Activated CD4-positive, alpha-beta T cell treated with anti-CD3 and anti-CD28 coated beads, Interleukin-2, amount 50 U/mL, for 48 hours (primary cell): ENCODE data around the gene MED27.

Experiments
- DNase-seq, 2 experiments: peaks; one replicate each; pipeline ENCODE4 v3.0.0-alpha.2; 2020

Gene MED27, protein sequence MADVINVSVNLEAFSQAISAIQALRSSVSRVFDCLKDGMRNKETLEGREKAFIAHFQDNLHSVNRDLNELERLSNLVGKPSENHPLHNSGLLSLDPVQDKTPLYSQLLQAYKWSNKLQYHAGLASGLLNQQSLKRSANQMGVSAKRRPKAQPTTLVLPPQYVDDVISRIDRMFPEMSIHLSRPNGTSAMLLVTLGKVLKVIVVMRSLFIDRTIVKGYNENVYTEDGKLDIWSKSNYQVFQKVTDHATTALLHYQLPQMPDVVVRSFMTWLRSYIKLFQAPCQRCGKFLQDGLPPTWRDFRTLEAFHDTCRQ

DNA sequence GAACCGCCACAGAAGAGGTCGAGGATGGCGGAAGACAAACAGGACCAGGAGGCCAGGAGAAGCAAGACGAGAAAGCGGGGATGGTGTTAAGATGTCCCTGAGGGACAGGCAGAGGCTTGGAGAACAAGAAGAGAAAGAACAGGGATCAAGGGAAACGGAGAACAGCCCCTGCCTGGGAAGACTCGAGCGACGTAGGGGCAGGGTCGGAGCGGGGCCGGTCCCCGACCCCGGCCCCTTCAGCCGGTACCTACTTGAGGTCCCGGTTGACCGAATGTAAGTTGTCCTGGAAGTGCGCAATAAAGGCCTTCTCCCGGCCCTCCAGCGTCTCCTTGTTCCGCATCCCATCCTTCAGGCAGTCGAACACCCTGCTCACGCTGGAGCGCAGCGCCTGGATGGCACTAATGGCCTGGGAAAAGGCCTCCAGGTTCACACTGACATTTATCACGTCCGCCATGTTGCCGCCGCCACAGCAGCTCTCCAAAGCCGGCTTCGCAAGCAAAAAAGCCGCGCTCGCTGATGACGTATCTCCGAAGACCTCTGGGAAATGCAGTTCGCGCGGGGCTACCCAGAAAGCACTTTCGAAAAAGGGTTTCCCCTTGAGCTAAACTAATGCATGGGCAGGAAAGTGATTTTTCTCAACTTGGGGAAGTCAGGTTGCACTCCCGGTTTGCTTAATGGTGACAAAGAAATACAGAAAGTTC is at the start of gene MED27:
TSS of gene MED27 (minus strand) at position 477 of the 701 bp plus-strand sequence. CDS start at position 454, 23 bp downstream.
- peak; percentile 94 for DNase-seq

DNA sequence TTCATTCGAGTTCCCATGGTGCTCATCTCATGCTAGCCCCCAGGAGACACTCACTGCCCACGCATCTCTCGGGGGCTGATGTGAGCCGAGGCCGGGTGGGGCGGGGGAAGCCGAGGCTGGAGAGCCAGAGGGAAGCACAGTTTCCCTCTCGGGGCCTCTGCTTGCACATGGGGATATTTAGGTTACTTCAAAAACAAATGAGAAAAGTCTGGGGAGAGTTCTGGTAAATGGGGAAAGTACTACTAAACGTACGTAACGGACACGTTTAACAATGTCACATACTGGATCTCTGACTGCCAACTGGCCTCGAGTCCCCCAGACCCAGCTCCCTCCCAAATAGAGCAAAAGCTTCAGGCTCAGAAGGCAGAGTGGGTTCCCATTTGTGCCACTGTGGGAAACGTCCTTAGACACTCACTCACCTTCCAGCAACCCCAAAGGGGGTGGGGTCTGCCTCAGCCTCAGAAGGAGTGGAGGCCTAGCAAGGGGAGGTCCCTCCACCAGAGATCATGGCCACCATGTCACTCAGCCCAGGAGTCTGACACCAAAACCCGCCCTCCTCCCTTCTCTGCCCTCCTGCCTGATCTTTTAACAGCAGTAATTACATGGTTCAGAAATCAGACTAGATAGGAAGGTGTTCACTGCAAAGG is 48.3 kb upstream of the MED27 start:
- no peak for DNase-seq

DNA sequence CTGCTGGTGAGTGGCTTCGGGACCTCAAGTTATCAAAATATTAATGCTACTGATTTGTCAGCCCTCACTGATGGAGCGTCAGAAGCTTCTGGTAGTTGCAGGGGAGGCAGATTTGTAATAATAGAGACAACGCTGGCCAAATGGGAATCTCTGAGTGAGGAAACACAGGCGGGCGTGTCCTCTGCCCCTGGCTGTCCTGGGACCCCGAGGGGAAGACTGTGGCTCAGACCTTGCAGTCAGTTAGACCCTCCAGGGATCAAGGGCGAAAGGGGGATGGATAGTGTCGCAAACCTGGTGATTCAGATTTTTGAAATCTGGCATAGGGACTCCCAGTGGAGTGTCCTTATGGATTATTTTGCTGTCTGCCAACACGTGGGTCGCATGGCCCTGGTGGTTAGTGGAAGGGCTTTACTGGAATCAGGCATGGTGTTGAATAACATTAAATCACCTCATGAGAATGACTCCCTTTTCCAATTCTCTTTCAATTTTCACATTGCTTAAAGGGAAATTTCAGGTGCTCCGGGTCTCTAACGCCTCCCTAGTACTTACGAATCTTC is 47.1 kb upstream of the MED27 start:
- DNase-seq = no peak

DNA sequence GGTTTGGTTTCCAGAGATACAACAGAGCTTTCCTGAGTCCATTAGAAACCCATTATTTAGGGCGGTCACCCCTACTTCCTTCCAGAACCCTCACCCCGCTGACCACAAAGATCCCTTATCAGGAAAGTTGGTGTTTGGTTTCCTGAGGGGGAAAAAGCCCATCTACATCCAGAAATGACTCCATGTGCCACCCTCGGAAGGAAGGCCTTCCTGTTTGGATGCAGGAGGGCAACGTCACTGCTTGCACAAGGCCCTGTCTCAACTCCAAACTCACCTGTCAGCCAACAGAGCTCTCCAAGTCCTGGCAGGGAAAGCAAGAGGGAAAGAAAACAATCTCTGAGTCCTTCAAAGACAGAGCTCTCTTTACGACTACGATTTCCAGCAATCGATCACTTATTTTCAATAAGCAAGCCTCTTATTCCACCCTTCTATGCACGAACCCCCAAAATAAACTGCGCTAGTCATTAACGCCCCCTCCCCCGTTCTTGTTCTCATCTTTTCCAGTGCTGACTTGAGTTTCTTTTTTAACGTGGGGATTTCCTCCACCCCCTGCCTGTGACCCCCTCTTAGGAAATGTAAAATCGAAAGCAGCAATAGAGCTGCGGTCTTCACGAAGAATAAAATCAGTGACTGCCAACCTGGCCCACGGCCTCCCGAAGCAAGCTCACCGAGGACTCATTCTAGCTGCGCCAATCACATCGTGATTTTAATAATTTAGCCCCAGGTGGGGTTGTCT is 46.4 kb upstream of the MED27 start:
- DNase-seq = peak in 1 of 2 experiments; percentile 29

DNA sequence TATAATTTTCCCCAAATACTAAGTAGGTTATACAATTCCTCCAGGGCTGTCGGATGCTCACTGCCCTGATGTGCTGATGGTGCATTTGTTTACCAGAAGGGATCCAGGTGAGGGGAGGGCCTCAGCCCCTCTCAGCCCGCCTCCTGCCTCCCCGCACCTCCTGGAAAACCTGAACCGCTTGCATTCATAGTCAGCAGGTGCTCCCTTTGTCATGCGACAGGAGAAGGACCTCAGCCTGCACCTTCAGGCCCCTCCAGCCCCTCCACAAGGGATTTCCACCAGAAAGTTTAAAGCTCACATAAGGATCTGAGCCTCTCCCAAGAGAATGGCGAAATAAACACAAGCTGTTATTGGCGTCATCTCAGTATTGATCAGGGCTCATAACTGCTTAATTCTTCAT is 45.7 kb upstream of the MED27 start:
- no peak for DNase-seq

DNA sequence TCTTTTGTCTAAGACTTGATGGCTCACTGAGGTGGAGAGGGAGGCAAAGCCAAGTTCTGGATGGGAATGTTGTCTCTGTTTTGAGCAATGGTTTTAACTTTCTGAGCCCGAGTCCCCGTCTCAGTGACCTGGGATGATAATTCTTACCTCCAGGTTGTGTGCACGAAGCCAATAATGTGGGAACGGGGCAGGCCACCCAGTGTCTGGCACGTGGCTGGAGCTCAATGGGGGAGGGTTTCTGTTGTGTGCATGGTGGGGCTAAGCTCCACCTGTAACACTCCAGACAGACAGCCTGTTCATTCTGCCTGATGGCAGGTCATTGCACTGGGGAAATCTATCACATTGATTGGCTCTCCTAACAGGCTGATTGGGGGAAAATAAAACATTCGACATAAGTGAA is 45.1 kb upstream of the MED27 start:
- DNase-seq = no peak

DNA sequence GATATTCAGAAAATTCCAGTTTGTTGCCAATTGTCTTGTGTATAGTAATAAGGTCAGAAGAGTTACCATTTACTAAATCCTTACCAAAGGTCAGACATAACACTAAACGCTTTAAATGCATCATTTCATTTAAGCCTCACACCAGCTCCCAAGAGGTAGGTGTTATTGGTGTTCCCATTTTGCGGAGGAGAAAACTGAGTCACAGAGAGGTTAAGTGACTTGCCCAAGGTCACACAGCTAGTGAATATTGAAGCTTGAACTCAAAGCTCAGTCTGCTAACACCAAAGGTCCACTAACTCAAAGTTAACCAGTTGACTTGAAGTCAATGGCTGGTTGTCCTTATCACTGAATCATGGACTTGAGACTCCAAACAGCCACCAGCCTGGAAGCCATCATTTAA is 41.4 kb upstream of the MED27 start:
- DNase-seq = no peak

DNA sequence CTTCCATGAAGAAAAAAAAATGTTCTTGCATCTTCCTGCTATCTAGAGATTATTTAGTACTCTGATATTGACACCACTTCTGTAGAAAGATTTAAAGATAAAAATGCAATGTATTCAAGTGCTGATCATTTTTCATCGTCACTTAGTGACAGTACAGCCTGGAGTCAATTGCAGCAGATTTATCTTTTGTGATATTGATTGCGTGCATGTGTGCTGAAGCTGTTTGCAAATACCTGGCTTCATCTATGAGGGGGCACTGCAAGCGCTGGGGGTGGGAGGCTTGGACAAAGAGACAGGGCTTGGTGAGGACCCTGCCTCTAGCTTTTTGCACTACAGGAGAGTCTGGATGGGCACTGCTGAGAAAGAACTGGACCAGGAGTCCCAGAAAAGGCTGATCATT is 38.0 kb upstream of the MED27 start:
- DNase-seq = no peak

DNA sequence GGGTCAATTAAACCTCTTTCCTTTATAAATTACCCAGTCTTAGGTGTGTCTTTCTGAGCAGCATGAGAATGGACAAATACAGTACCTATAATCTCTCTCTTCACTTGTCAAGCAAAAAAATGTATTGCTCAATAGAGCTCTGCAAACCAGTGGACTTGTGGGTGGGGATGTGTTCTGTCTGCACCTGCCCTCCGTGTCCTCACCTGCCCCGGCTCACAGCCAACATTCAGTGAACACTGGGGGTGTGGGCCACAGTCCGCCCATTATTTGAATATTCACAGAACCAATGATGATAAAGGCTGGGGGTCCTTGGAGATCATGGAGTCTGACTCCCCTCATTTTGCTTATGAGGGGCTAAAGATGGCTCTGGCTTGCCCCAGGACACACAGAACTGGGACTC is 36.9 kb upstream of the MED27 start:
- no peak for DNase-seq

DNA sequence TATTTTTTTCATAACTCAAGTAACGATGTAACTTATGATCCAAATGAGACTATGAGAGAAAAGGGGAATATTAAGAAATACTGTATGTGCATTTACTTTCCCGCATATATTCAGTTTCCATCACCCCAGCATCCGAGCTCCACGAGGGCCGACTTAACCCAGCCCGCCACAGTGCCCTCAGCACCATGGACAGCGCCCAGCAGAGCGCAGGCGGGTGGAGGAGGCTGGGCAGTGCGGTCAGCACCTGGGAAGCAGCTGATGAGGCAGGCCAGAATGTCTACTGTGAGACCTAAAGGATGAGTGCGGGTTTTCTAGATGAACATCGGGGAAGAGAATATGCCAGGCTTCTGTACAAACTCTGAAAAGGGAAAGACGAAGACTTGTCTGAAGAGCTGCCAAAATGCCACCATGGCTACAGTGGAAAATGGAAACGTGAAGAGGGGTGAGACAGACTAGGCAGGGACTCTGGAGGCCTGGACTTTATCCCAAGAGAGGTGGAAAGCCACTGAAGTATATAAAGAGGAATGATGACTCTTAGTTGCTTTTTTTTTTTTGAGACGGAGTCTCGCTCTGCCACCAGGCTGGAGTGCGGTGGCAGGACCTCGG is 34.5 kb upstream of the MED27 start:
- peak; percentile 44 to 47 for DNase-seq

DNA sequence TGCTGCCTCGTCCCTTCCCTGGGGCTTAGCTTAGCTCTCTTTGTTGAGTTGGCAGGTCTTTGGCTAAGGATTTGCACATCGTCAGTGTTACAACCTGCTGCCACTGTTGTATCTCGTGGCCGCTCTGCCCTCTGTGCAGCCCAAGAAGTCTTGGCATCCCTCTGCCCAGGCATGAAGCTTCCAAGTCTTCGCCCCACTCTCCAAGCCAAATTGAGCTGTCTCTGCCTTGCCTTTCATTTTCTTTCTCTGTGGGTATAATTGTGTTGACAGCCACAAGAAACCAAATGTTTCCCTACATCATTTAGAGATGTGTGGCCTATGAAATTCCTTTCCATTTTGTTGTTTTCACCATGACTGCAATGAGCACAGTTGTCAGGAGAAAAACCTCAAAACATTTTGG is 29.6 kb upstream of the MED27 start:
- DNase-seq = no peak

DNA sequence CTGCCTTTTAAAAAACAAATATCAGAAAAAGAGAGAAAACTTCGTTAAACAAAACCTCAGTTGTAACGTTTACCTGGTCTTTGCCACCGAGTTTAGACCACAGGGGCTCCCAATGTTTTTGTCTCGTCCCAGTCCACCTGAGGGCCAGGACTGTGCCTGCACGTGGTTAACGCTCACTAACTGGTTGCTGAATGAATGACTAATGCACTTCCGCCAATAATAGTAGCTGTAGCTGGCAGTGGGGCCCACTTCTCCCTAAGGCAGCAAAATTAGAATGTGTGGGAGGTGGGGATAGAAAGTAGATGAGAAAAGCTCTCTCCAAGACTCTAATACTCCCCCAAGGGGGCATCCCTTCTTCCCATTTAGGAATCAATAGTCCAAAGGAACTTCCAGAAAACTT is 29.1 kb upstream of the MED27 start:
- DNase-seq = no peak

DNA sequence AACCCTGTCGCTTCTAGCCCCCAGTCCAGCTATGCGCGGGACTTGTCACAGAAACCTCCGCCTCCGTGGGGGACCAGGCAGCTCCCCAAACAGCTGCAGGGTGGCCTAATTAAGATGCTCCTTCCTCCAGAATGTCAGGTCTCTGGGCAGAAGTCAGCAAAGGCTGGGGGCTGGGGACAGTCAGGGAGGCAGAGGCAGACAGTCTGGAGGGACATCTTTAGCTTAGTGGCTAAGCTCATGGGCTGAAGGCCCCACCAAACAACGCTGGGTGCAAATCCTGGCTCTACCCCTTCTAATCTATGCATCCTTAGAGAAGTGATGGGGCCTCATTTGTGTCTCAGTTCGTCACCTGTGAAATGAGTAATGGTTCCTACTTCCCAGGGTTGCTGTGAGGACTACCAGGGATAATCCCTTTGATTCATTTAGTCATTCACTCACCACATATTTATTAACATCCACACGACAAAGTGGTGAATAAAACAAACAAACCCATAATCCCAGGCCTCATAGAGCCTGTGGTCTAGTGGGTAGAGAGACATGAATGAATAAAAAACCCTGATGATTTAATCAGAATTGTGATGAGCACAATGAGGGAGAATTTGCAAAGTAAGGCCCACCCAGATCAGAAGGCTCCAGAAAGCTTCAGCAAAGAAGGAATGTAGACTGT is 20.2 kb upstream of the MED27 start:
- no peak for DNase-seq

DNA sequence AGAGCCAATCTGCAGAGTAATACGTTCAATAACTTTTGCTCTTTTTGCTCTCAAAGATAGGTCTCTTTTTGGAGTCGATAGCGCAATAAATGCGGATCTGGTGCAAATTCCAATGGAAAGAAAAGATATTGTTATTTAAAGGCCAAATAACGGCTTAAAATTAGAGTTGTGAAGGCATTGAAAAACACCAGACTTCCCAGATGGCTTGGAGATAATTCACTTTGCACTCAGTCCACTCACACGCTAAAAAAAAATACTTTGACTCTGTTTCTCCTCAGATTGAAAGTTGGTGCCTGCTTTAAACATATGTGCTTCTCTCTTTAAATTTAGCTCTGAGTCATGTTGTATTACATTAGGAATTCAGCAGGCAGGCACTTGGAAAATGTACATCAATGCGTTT is 19.5 kb upstream of the MED27 start:
- no peak for DNase-seq

DNA sequence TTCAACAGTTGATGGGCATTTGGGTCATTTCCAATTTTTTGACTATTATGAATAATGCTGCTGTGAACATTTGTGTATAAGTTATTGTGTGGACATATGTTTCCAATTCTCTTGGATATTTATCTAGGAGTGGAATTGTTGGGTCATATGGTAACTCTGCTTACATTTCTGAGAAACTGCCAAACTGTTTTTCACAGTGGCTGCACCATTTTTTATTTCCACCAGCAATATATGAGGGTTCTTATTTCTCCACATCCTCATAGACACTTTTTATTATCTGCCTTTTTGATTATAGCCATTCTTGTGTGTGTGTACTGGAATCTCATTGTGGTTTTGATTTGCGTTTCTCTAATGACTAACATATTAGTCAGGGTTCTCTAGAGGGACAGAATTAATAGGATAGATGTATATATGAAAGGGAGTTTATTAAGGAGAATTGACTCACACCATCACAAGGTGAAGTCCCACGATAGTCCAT is 14.7 kb upstream of the MED27 start:
- DNase-seq = no peak

DNA sequence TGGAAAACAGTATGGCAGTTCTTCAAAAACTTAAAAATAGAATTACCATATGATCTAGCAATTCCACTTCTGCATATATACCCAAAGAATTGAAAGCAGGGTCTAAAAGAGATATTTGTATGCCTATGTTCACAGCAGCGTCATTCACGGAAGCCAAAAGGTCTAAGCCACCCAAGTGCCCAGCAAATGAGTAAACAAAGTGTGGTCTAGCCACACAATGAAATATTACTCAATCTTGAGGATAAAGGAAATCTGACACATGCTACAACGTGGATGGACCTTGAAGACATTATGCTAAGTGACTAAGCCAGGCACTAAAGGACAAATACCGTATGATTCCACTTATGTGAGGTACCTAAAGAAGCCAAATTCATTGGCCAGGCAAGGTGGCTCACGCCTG is 11.1 kb upstream of the MED27 start:
- no peak for DNase-seq

DNA sequence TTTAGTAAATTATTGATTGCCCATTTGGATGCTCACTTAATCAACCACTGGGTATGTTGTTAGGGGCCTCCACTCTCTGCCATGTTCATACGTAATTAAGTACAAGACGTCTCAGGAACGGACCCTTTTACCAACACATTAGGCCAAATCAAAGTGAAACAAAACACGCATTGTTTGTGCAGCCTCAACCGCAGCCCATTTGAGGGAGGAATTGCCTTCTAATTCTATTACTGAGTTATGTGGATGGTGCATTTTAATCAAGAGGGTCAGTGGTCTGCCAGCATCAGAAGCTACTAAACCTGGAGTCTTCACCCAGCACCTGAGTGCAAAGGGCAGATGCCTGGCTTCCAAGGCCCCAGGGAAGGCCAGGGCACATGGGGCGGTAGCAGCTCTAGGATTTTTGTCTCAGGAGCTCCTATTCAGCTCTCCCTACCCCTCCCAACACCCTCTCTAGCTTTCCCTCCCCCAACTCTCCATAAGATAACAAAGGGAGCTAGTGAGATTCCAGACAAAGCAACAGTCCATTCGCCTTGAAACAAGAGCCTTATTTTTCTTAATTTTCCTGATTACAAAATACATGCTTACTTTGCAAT is 7.9 kb upstream of the MED27 start:
- no peak for DNase-seq

DNA sequence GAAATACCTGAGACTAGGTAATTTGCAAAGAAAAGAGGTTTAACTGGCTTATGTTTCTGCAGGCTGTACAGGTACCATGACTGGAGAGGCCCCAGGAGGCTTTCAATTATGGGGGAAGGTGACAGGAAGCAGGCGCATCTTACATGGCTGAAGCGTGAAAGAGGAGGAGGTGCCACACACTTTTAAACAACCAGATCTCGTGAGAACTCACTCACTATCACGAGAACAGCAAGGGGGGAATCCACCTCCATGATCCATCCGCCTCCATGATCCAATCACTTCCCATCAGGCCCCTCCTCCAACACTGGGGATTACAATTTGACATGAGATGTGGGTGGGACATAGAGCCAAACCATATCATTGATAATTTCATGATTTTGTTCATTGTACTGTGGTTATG is 2.5 kb upstream of the MED27 start:
- DNase-seq = no peak

DNA sequence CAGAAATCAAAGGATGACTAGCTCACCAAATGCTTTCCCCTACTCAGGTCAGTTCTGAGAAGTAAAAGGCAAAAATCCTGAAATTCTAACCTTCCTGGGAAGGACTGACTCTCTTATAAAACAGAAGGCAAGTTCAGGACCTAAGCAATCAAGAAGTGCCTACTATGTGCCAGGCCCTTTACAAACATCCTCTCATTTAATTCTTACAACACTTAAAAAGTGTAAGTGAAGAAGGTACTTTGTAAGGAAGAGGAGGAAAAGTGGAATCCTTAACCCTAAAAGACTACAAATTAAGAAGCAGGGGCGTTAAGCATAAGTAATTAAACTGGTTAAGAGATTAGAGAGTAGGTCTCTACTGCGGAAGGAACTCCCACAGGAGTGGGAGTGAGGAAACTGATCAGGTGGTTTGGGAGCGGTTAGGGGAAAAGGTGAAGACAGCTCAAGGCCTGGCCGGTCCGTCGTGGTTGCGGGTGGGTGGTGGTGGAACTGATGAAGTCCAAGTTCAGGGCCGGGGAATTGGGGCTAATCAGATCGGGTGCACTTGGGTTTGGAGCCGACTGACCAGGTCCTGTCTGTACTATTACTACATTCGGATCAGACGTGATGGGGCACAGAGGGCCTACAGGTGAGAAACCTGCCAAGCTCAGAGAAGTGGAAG is 839 bp downstream of the MED27 start:
- DNase-seq = peak; percentile 24 to 26

DNA sequence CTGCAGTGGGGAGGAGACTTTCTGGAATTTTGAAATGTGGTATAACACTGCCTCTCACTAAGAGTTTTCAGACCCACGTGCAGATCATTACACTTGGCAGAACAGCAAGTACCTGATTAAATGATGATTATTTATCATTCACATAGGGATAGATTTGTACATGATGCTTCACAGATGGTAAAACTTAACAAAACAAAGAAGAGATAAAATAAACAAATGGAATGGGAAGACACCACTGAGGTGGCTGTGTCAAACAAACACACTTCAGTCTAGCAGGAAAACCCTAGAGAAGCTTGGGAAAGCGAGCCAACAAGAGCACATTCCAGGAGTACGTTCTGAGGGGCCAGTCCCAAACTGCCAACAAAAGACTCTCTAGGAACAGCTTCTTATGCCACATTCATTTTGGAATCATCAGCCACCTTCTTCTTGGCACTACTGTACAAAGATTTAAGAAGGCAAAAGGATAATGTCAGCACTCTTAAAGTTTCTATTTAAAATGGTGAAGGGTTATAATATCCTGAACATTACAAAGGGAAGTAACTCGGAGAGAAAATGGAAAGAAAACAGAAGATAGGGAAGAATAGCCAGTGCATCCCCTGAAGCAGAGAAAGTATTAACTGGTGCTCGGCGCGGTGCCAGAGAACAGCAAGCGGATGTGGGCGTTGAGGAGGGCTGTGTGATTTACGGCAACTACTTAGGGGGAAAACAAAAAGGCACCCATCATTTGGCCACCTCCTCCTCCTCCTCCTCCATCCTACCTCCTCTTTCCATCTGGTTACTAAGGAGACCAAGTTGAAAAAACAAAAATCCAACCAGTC is 1.6 kb downstream of the MED27 start:
- DNase-seq = peak; percentile 42 to 47
